Tibial nerve (tissue), 4 donors: ENCODE data around the gene SYVN1. TPM values are rescaled to one million over a fixed set of nuclear protein-coding genes. Genes with fewer than 3 reads are reported as not detected.
A peak's percentile ranks its signal among the peaks of the same experiment; 100 is the strongest.

Source experiments
- DNase-seq, 2 donors: peaks; one replicate each; pipeline ENCODE4 v3.0.0-alpha.2; 2019; ENCODE audit warnings: low spot score in 2 of 2
- H3K27ac ChIP-seq, 4 donors: fragments of 200-600 bp; sonication (generic) in 3 of 4; one replicate each; pipeline ENCODE4 v1.5.1; 2017 to 2019; ENCODE audit warnings: mild to moderate bottlenecking in 1 of 4
- H3K27me3 ChIP-seq, 2 donors: fragments of 200-600 bp; sonication (generic) in 1 of 2; one replicate each; pipeline versions ENCODE4 v1.5.1 to v1.6.0; 2017 to 2019
- H3K36me3 ChIP-seq, 3 donors: fragments of 200-600 bp; sonication (generic); one replicate each; pipeline ENCODE4 v1.5.1; 2018 to 2019
- H3K4me1 ChIP-seq, 4 donors: fragments of 200-600 bp; sonication (generic) in 3 of 4; one replicate each; pipeline ENCODE4 v1.5.1; 2017 to 2019
- H3K4me3 ChIP-seq, 4 donors: fragments of 200-600 bp; sonication (generic) in 3 of 4; one replicate each; pipeline ENCODE4 v1.5.1; 2017 to 2019; ENCODE audit warnings: mild to moderate bottlenecking in 1 of 4, moderate library complexity in 1 of 4
- H3K9me3 ChIP-seq, 4 donors: fragments of 200-600 bp; sonication (generic) in 3 of 4; one replicate each; pipeline ENCODE4 v1.5.1; 2017 to 2019
- CTCF ChIP-seq, 5 experiments: fragments of 200-600 bp in 3 of 5; fragments of 450-650 bp in 2 of 5; sonication (generic) in 3 of 5; IDR thresholded peaks; one replicate each; pipeline ENCODE4 v1.5.1; 2016 to 2019; ENCODE audit warnings: antibody characterized with exemption in 5 of 5, mild to moderate bottlenecking in 3 of 5, moderate library complexity in 2 of 5
- EP300 ChIP-seq, 2 donors: sonication (generic); formaldehyde crosslinking; IDR thresholded peaks; one replicate each; pipeline ENCODE4 v1.6.1; 2017; ENCODE audit warnings: antibody characterized with exemption in 2 of 2, mild to moderate bottlenecking in 1 of 2
- POLR2A ChIP-seq, 2 donors: fragments of 450-650 bp; IDR thresholded peaks; one replicate each; pipeline ENCODE4 v1.6.1; 2017; ENCODE audit warnings: antibody characterized with exemption in 2 of 2, mild to moderate bottlenecking in 2 of 2, moderate library complexity in 2 of 2
- whole genome bisulfite sequencing, 2 donors: methylation state at CpG; one replicate each; pipeline ENCODE4 v1.1.5; 2018; 5-methylcytosine and 5-hydroxymethylcytosine counted together
- total RNA-seq, 4 donors: library from RNA; depleted of rRNA; stranded (reverse); fragments of >200 nt; gene quantifications; one replicate each; pipeline ENCODE4 v1.1.0, GENCODE V29; 2016

The SYVN1 gene
- total RNA-seq, 4 donors from 2014 or later: 31.6 to 72.6 (median 58.3) TPM

GRCh38 chr11:65095427-65095826 lies 38.9 kb downstream of the SYVN1 start:
- Histone ChIP-seq H3K27me3 (no peaks in the 10 kb centered on the region), H3K9me3 (no peaks in the 10 kb centered on the region), H3K27ac (peak overlapping the region in 2 of 4 donors; percentile 92 to 93), H3K4me3 (peak overlapping the region; percentile 90 to 94 (median 92)), H3K36me3 (peaks cover 0 to 11% (median 0%) of the 10 kb centered on the region in 3 donors), H3K4me1 (peaks cover 0 to 33% (median 12%) of the 10 kb centered on the region in 4 donors)
- WGBS, 2 donors: 78 to 80% methylated on average over 22 of the region's 22 CpGs
- TF ChIP-seq CTCF (IDR thresholded peaks at IDR 0.05) (no peak), POLR2A (IDR thresholded peaks at IDR 0.05) (no peak), EP300 (IDR thresholded peaks at IDR 0.05) (no peak)
- no peak for DNase-seq

- peaks cover 0 to 7% (median under 1%) of the 10 kb centered on the region in 4 donors for H3K4me1 ChIP-seq
- 93 to 94% methylated on average over 4 of the region's 4 CpGs for WGBS, 2 donors
- DNase-seq: no peak
- no peak overlapping the region for H3K4me3 ChIP-seq
- TF ChIP-seq CTCF (IDR thresholded peaks at IDR 0.05) (no peak), POLR2A (IDR thresholded peaks at IDR 0.05) (no peak), EP300 (IDR thresholded peaks at IDR 0.05) (no peak)
- no peak overlapping the region for H3K27ac ChIP-seq
- no peaks in the 10 kb centered on the region for H3K9me3 ChIP-seq
- H3K27me3 ChIP-seq: no peaks in the 10 kb centered on the region
- peaks cover 0 to 45% (median 5%) of the 10 kb centered on the region in 3 donors for H3K36me3 ChIP-seq
Measured at GRCh38 chr11:65090628-65091027, 43.7 kb downstream of the SYVN1 start.

GRCh38 chr11:65089621-65090020 lies 44.7 kb downstream of the SYVN1 start:
- no peaks in the 10 kb centered on the region for H3K27me3 ChIP-seq
- no peak overlapping the region for H3K27ac ChIP-seq
- WGBS, 2 donors: 95 to 100% methylated on average over 4 of the region's 4 CpGs
- TF ChIP-seq POLR2A (IDR thresholded peaks at IDR 0.05) (no peak), CTCF (IDR thresholded peaks at IDR 0.05) (no peak), EP300 (IDR thresholded peaks at IDR 0.05) (no peak)
- no peaks in the 10 kb centered on the region for H3K9me3 ChIP-seq
- peaks cover 0 to 14% (median 10%) of the 10 kb centered on the region in 4 donors for H3K4me1 ChIP-seq
- H3K4me3 ChIP-seq: no peak overlapping the region
- no peak for DNase-seq
- peaks cover 0 to 51% (median 5%) of the 10 kb centered on the region in 3 donors for H3K36me3 ChIP-seq

GRCh38 chr11:65087827-65088226 lies 46.5 kb downstream of the SYVN1 start:
- Histone ChIP-seq H3K27me3 (no peaks in the 10 kb centered on the region), H3K4me1 (peaks cover 0 to 26% (median 19%) of the 10 kb centered on the region in 4 donors), H3K36me3 (peaks cover 0 to 51% (median 5%) of the 10 kb centered on the region in 3 donors), H3K9me3 (no peaks in the 10 kb centered on the region), H3K4me3 (no peak overlapping the region), H3K27ac (no peak overlapping the region)
- TF ChIP-seq POLR2A (IDR thresholded peaks at IDR 0.05) (no peak), CTCF (IDR thresholded peaks at IDR 0.05) (no peak), EP300 (IDR thresholded peaks at IDR 0.05) (no peak)
- no peak for DNase-seq
- WGBS, 2 donors: 84 to 95% methylated on average over 12 to 13 of the region's 15 CpGs

GRCh38 chr11:65087216-65087615 lies 47.1 kb downstream of the SYVN1 start:
- 84 to 89% methylated on average over 11 of the region's 11 CpGs for WGBS, 2 donors
- H3K9me3 ChIP-seq: no peaks in the 10 kb centered on the region
- H3K4me1 ChIP-seq: peaks cover 0 to 26% (median 19%) of the 10 kb centered on the region in 4 donors
- no peaks in the 10 kb centered on the region for H3K27me3 ChIP-seq
- H3K4me3 ChIP-seq: no peak overlapping the region
- no peak for TF ChIP-seq EP300 (IDR thresholded peaks at IDR 0.05)
- no peak for TF ChIP-seq POLR2A (IDR thresholded peaks at IDR 0.05)
- no peak for TF ChIP-seq CTCF (IDR thresholded peaks at IDR 0.05)
- H3K27ac ChIP-seq: no peak overlapping the region
- H3K36me3 ChIP-seq: peaks cover 0 to 51% (median 5%) of the 10 kb centered on the region in 3 donors
- DNase-seq: no peak
